GM12878 (cell line): ENCODE measurements around the gene BIN1. TPM values are rescaled to one million over a fixed set of nuclear protein-coding genes. Genes with fewer than 3 reads are reported as not detected.

Experiments
- CEBPZ ChIP-seq: fragments of 150-350 bp; IDR thresholded peaks from 2 replicates; pipeline ENCODE4 v1.6.1; 2016; ENCODE audit warnings: low read depth, low read length
- CHD4 ChIP-seq: fragments of 200-600 bp; sonication (generic); IDR thresholded peaks from 2 replicates; pipeline ENCODE4 v1.6.1; 2016; ENCODE audit warnings: mild to moderate bottlenecking
- NFYB ChIP-seq: IDR thresholded peaks from 2 replicates; pipeline ENCODE4 v1.6.1; 2011; ENCODE audit warnings: low read depth, mild to moderate bottlenecking, low read length, improper control_type of control experiment, moderate library complexity; ENCODE audit not compliant: insufficient read depth
- ZBTB40 ChIP-seq: fragments of 450-650 bp; IDR thresholded peaks from 2 replicates; pipeline ENCODE4 v1.6.1; 2016; ENCODE audit warnings: mild to moderate bottlenecking, moderate library complexity, borderline replicate concordance
- polyA plus RNA-seq, 11 experiments: library from polyadenylated mRNA; depleted of rRNA in 4 of 11; unstranded in 6 of 11; stranded (reverse) in 5 of 11; fragments of >200 nt; fragmentation: Nextera tagmentation in 4 of 11; fragmentation: Illumina TruSeq in 1 of 11; extraction: Ambion mirVana in 4 of 11; extraction: Trizol in 1 of 11; gene quantifications; 1 replicate in 1 of 11; 2 replicates in 10 of 11; pipeline versions ENCODE4 v1.2.1 to v1.2.3, GENCODE V29; 2011 to 2016; ENCODE audit warnings: inconsistent platforms in 2 of 11, missing spikeins in 2 of 11, low read depth in 1 of 11
- total RNA-seq, 4 experiments: library from RNA; depleted of rRNA in 3 of 4; stranded (reverse); fragments of >200 nt in 3 of 4; fragmentation: Illumina TruSeq in 1 of 4; extraction: Trizol in 1 of 4; gene quantifications; 2 replicates each; pipeline versions ENCODE4 v1.2.1 to v1.2.3, GENCODE V29; 2013 to 2021

Gene BIN1
- total and polyA plus RNA-seq, 10 of the 15 experiments (the other 5 are each of a cell fraction or from before 2014, with no cell fraction given): 0.32 to 21.3 (median 11.2) TPM

GRCh38 chr2:127106991-127107621, at the start of gene BIN1 (continued):
- no peak for TF ChIP-seq NFYB
- no peak for TF ChIP-seq CHD4
- no peak for TF ChIP-seq CEBPZ
- TF ChIP-seq ZBTB40: no peak
